Sigmoid colon (tissue), 7 donors: Measurements from ENCODE around the gene PSMB10. TPM values are rescaled to one million over a fixed set of nuclear protein-coding genes. Genes with fewer than 3 reads are reported as not detected.

ENCODE experiments used
- DNase-seq: peaks from one replicate; pipeline ENCODE4 v3.0.0-alpha.2; 2019
- H3K27ac ChIP-seq, 4 donors: fragments of 200-600 bp; sonication (generic); one replicate each; pipeline ENCODE4 v1.5.1; 2016 to 2019; ENCODE audit warnings: mild to moderate bottlenecking in 1 of 4
- H3K27me3 ChIP-seq, 3 donors: fragments of 200-600 bp; sonication (generic); one replicate each; pipeline ENCODE4 v1.5.1; 2019; ENCODE audit warnings: mild to moderate bottlenecking in 1 of 3
- H3K36me3 ChIP-seq, 4 donors: fragments of 200-600 bp; sonication (generic); one replicate each; pipeline ENCODE4 v1.5.1; 2016 to 2019
- H3K4me1 ChIP-seq, 4 donors: fragments of 200-600 bp; sonication (generic); one replicate each; pipeline ENCODE4 v1.5.1; 2017 to 2019
- H3K4me3 ChIP-seq, 4 donors: fragments of 200-600 bp; sonication (generic); one replicate each; pipeline ENCODE4 v1.5.1; 2017 to 2019; ENCODE audit warnings: mild to moderate bottlenecking in 2 of 4, moderate library complexity in 1 of 4
- H3K9me3 ChIP-seq, 4 donors: fragments of 200-600 bp in 3 of 4; sonication (generic) in 3 of 4; one replicate each; pipeline versions ENCODE4 v1.5.1 to v1.6.1; 2013 to 2019
- CTCF ChIP-seq, 4 experiments: fragments of 450-650 bp in 3 of 4; fragments of 200-600 bp in 1 of 4; IDR thresholded peaks; one replicate each; pipeline ENCODE4 v1.5.1; 2016 to 2019; ENCODE audit warnings: antibody characterized with exemption in 4 of 4, mild to moderate bottlenecking in 3 of 4, moderate library complexity in 2 of 4
- EP300 ChIP-seq, 4 donors: sonication (generic); formaldehyde crosslinking; IDR thresholded peaks; one replicate each; pipeline ENCODE4 v1.6.1; 2017; ENCODE audit warnings: antibody characterized with exemption in 4 of 4
- POLR2A ChIP-seq, 2 donors: fragments of 450-650 bp; IDR thresholded peaks; one replicate each; pipeline ENCODE4 v1.6.1; 2016; ENCODE audit warnings: antibody characterized with exemption in 2 of 2, mild to moderate bottlenecking in 2 of 2, moderate library complexity in 2 of 2
- POLR2AphosphoS5 ChIP-seq, 4 donors: sonication (generic); formaldehyde crosslinking; IDR thresholded peaks; one replicate each; pipeline ENCODE4 v1.6.1; 2017; ENCODE audit warnings: antibody characterized with exemption in 4 of 4
- WGBS, 2 donors: extraction: QIAGEN DNeasy Blood & Tissue Kit; methylation state at CpG; one replicate each; pipeline ENCODE4 v1.1.7; 2013; 5-methylcytosine and 5-hydroxymethylcytosine counted together
- intact Hi-C: fragments of 100-400 bp; cut with DNase I; formaldehyde crosslinking; loops from one replicate; pipeline ENCODE4 v1.15.1; 2023
- polyA plus RNA-seq, 3 donors: library from polyadenylated mRNA; stranded (reverse); fragments of 200-250 nt; gene quantifications; one replicate each; pipeline ENCODE4 v1.2.3, GENCODE V29; 2013
- total RNA-seq, 4 donors: library from RNA; depleted of rRNA; stranded (reverse); fragments of >200 nt; gene quantifications; one replicate each; pipeline ENCODE4 v1.1.0, GENCODE V29; 2016
- donor health status: healthy with polysubstance abuse.
- donor health status: Bipolar disorder and iron deficiency.
- donor health status: healthy.

The PSMB10 gene
- total and polyA plus RNA-seq, 7 donors: 37.1 to 200 (median 61.0) TPM

GRCh38 chr16:67934306-67935100 is 2.1 kb downstream of the PSMB10 start:
- Histone ChIP-seq H3K9me3 (no peaks in the 10 kb centered on the region), H3K27me3 (no peaks in the 10 kb centered on the region), H3K4me3 (peak overlapping the region in 3 of 4 donors; percentile 77 to 89 (median 85)), H3K36me3 (peaks cover 0 to 27% (median 6%) of the 10 kb centered on the region in 4 donors), H3K4me1 (peaks cover 0 to 25% (median 21%) of the 10 kb centered on the region in 4 donors), H3K27ac (peak overlapping the region in 3 of 4 donors; percentile 92 to 97 (median 95))
- DNase-seq: no peak
- TF ChIP-seq POLR2A (IDR thresholded peaks at IDR 0.05) (no peak), POLR2AphosphoS5 (IDR thresholded peaks at IDR 0.05) (no peak), EP300 (IDR thresholded peaks at IDR 0.05) (no peak), CTCF (IDR thresholded peaks at IDR 0.05) (no peak)
- 78 to 86% methylated on average over 13 of the region's 13 CpGs for WGBS, 2 donors
- intact Hi-C loops: loop anchor here (5.0 to 10.0 kb wide), 2 partner anchors 92 to 410 kb away; partner anchors contain the start of genes RIPOR1 and THAP11

- no peak overlapping the region for H3K4me3 ChIP-seq
- no peaks in the 10 kb centered on the region for H3K9me3 ChIP-seq
- H3K27me3 ChIP-seq: no peaks in the 10 kb centered on the region
- DNase-seq: no peak
- peaks cover 0 to 24% (median 21%) of the 10 kb centered on the region in 4 donors for H3K4me1 ChIP-seq
- peaks cover 0 to 32% (median 8%) of the 10 kb centered on the region in 4 donors for H3K36me3 ChIP-seq
- H3K27ac ChIP-seq: no peak overlapping the region
- intact Hi-C loops: loop anchor here (10.0 kb wide), 1 partner anchor 409 kb away; the partner anchor contains the start of gene RIPOR1
- WGBS, 2 donors: 87% methylated on average over 7 of the region's 7 CpGs
- TF ChIP-seq EP300 (IDR thresholded peaks at IDR 0.05) (no peak), CTCF (IDR thresholded peaks at IDR 0.05) (no peak), POLR2AphosphoS5 (IDR thresholded peaks at IDR 0.05) (no peak), POLR2A (IDR thresholded peaks at IDR 0.05) (no peak)
Measured at GRCh38 chr16:67933805-67934204, 2.8 kb downstream of the PSMB10 start.

GRCh38 chr16:67932462-67932840 is 4.2 kb downstream of the PSMB10 start:
- Histone ChIP-seq H3K27ac (no peak overlapping the region), H3K27me3 (no peaks in the 10 kb centered on the region), H3K4me1 (peaks cover 0 to 24% (median 21%) of the 10 kb centered on the region in 4 donors), H3K4me3 (no peak overlapping the region), H3K9me3 (no peaks in the 10 kb centered on the region), H3K36me3 (peaks cover 4 to 46% (median 14%) of the 10 kb centered on the region in 4 donors)
- no peak for DNase-seq
- 89 to 92% methylated on average over 4 of the region's 4 CpGs for WGBS, 2 donors
- TF ChIP-seq POLR2AphosphoS5 (IDR thresholded peaks at IDR 0.05): no peak
- intact Hi-C loops: loop anchor here (10.0 kb wide), 1 partner anchor 408 kb away; the partner anchor contains the start of gene RIPOR1

GRCh38 chr16:67931712-67932461 is 4.8 kb downstream of the PSMB10 start, which contains the start of gene CTRL:
TSS of gene CTRL (minus strand) at chr16:67931862. CDS start at chr16:67931852, 10 bp downstream.
- intact Hi-C loops: loop anchor here (10.0 kb wide), 1 partner anchor 407 kb away; the partner anchor contains the start of gene RIPOR1
- no peak for DNase-seq
- TF ChIP-seq EP300 (IDR thresholded peaks at IDR 0.05) (no peak), POLR2A (IDR thresholded peaks at IDR 0.05) (no peak), CTCF (IDR thresholded peaks at IDR 0.05) (no peak), POLR2AphosphoS5 (IDR thresholded peaks at IDR 0.05) (no peak)
- H3K9me3 ChIP-seq: no peaks in the 10 kb centered on the region
- H3K27ac ChIP-seq: no peak within 1 kb of the TSS
- H3K36me3 ChIP-seq: peaks cover 8 to 50% (median 16%) of the 10 kb centered on the region in 4 donors
- H3K27me3 ChIP-seq: no peaks in the 10 kb centered on the region
- peaks cover 0 to 18% (median 15%) of the 10 kb centered on the region in 4 donors for H3K4me1 ChIP-seq
- WGBS, 2 donors: 89 to 91% methylated on average over 15 of the region's 15 CpGs
- no peak within 1 kb of the TSS for H3K4me3 ChIP-seq
